GM12892 (cell line): ENCODE data around the gene CCT5.
"Not testable (repeated sequence)": the region's sequence is repeated elsewhere in the genome, so short reads cannot be mapped to it uniquely, and the experiment has no call there.

ENCODE experiments used
- DNase-seq: peaks from one replicate; pipeline ENCODE4 v3.0.0; 2011; ENCODE audit not compliant: insufficient read length
- FAIRE-seq: peaks from 2 replicates; lab custom pipeline; 2011; peaks lifted over from hg19 to GRCh38; lab: Jason Lieb, UNC
- POLR2A ChIP-seq: IDR thresholded peaks from 2 replicates; pipeline ENCODE4 v1.6.1; 2011; ENCODE audit warnings: low read depth, low read length, control low read depth
- POLR2AphosphoS5 ChIP-seq: IDR thresholded peaks from 2 replicates; pipeline ENCODE4 v1.6.1; 2011; ENCODE audit warnings: low read depth, low read length, control low read depth
- TAF1 ChIP-seq: IDR thresholded peaks from 2 replicates; pipeline ENCODE4 v1.6.1; 2011; ENCODE audit warnings: low read depth, mild to moderate bottlenecking, control low read depth, low read length, borderline replicate concordance

Gene CCT5

GRCh38 chr5:10268100-10268499 lies 18.0 kb downstream of the CCT5 start:
- FAIRE-seq (no peak), DNase-seq (no peak)
- TF ChIP-seq POLR2AphosphoS5 (no peak), TAF1 (no peak), POLR2A (no peak)

- no peak for FAIRE-seq
- no peak for DNase-seq
Observed at GRCh38 chr5:10272053-10272874, 22.2 kb downstream of the CCT5 start.

GRCh38 chr5:10272875-10273209 lies 22.8 kb downstream of the CCT5 start:
- not testable (repeated sequence) for DNase-seq, FAIRE-seq

More at GRCh38 chr5:10272053-10272874, 22.2 kb downstream of the CCT5 start:
- TF ChIP-seq POLR2A (no peak), POLR2AphosphoS5 (no peak), TAF1 (no peak)

- DNase-seq, result no peak
- no peak for TF ChIP-seq TAF1
- no peak for TF ChIP-seq POLR2AphosphoS5
- TF ChIP-seq POLR2A, result no peak
- FAIRE-seq, result no peak
Observed at GRCh38 chr5:10275460-10275859, 25.4 kb downstream of the CCT5 start.

- no peak for DNase-seq
- no peak for TF ChIP-seq POLR2A
- TF ChIP-seq TAF1, result no peak
- TF ChIP-seq POLR2AphosphoS5, result no peak
- FAIRE-seq, result no peak
Observed at GRCh38 chr5:10275991-10276390, 25.9 kb downstream of the CCT5 start.

- DNase-seq (no peak), FAIRE-seq (no peak)
- TF ChIP-seq POLR2A (no peak), POLR2AphosphoS5 (no peak), TAF1 (no peak)
Observed at GRCh38 chr5:10276691-10277090, 26.6 kb downstream of the CCT5 start.

GRCh38 chr5:10277773-10278630 lies 27.9 kb downstream of the CCT5 start:
- no peak for DNase-seq
- FAIRE-seq, result no peak
- no peak for TF ChIP-seq TAF1
- no peak for TF ChIP-seq POLR2A
- TF ChIP-seq POLR2AphosphoS5, result no peak

- no peak for FAIRE-seq
- DNase-seq, result no peak
- no peak for TF ChIP-seq TAF1
- TF ChIP-seq POLR2AphosphoS5, result no peak
- TF ChIP-seq POLR2A, result no peak
Observed at GRCh38 chr5:10278658-10279279, 28.7 kb downstream of the CCT5 start.

- FAIRE-seq (no peak), DNase-seq (no peak)
- no peak for TF ChIP-seq POLR2A
- TF ChIP-seq POLR2AphosphoS5, result no peak
- TF ChIP-seq TAF1, result no peak
Observed at GRCh38 chr5:10279328-10279727, 29.2 kb downstream of the CCT5 start.

GRCh38 chr5:10279925-10280720 lies 30.0 kb downstream of the CCT5 start:
- TF ChIP-seq POLR2AphosphoS5, result no peak
- no peak for TF ChIP-seq TAF1
- TF ChIP-seq POLR2A, result no peak
- DNase-seq, result no peak
- no peak for FAIRE-seq
